Ishikawa (cell line): Measurements from ENCODE around the gene CERK.
A peak's percentile ranks its signal among the peaks of the same experiment; 100 is the strongest.

ENCODE experiments used
- CEBPB ChIP-seq: IDR thresholded peaks from 2 replicates; pipeline ENCODE4 v1.6.1; 2012
- CREB1 ChIP-seq: IDR thresholded peaks from 2 replicates; pipeline ENCODE4 v1.6.1; 2012; ENCODE audit warnings: low read depth
- EGR1 ChIP-seq: IDR thresholded peaks from 2 replicates; pipeline ENCODE4 v1.6.1; 2012
- EP300 ChIP-seq: IDR thresholded peaks from 2 replicates; pipeline ENCODE4 v1.6.1; 2012; ENCODE audit warnings: borderline replicate concordance
- FOXM1 ChIP-seq: IDR thresholded peaks from 2 replicates; pipeline ENCODE4 v1.6.1; 2012; ENCODE audit warnings: low read depth, borderline replicate concordance
- NFIC ChIP-seq: IDR thresholded peaks from 2 replicates; pipeline ENCODE4 v1.6.1; 2012
- RAD21 ChIP-seq: IDR thresholded peaks from 2 replicates; pipeline ENCODE4 v1.6.1; 2012; ENCODE audit warnings: low read depth
- TAF1 ChIP-seq: IDR thresholded peaks from 2 replicates; pipeline ENCODE4 v1.6.1; 2012; ENCODE audit warnings: low read depth, mild to moderate bottlenecking
- TCF12 ChIP-seq: IDR thresholded peaks from 2 replicates; pipeline ENCODE4 v1.6.1; 2012; ENCODE audit warnings: low read depth
- TEAD4 ChIP-seq: IDR thresholded peaks from 2 replicates; pipeline ENCODE4 v1.6.1; 2012
- YY1 ChIP-seq: IDR thresholded peaks from 2 replicates; pipeline ENCODE4 v1.6.1; 2012; ENCODE audit warnings: low read depth
- ZBTB7A ChIP-seq: IDR thresholded peaks from 2 replicates; pipeline ENCODE4 v1.6.1; 2012; ENCODE audit warnings: low read depth
- TF ChIP-seq, protein P1 (sequence below): IDR thresholded peaks from 2 replicates; pipeline ENCODE4 v1.6.1; 2012
- TF ChIP-seq, protein P2 (sequence below): IDR thresholded peaks from 2 replicates; pipeline ENCODE4 v1.6.1; 2012
- TF ChIP-seq, protein P3 (sequence below): IDR thresholded peaks from 2 replicates; pipeline ENCODE4 v1.6.1; 2012; ENCODE audit warnings: low read depth, mild to moderate bottlenecking

CERK gene

DNA sequence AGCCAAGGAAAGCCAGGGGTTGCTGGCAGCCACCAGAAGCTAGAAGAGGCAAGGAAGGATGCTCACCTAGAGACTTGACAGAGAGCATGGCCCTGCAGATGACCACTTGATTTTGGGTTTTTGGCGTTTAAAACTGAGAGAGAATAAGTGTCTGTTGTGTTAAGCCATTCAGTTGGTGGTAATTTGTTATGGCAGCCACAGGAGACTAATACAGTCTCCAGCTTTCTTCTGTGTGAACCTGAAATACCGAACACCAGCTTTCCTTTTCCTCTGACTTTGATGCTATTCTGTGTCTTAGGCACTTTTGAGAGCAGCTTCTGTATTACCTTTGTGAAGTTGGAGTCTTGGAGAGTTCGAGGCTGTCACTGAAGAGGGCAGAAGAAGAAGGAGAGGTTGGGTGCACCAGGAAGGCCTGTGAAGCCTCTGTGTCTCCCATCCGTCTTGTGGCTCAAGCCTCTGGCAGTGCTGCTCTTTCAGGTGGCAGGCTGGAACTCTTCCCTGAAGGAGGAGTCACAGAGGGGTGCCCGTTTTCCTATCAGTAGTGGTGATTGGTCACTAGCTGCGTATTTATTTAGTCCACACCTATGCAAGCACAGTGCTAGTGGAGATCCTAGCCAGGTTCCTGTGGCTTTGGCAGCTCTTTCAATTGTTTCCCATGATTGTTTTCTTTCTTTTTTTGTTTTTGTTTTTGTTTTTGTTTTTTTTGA is 26.9 kb upstream of the CERK start:
- TF ChIP-seq, protein P1, sequence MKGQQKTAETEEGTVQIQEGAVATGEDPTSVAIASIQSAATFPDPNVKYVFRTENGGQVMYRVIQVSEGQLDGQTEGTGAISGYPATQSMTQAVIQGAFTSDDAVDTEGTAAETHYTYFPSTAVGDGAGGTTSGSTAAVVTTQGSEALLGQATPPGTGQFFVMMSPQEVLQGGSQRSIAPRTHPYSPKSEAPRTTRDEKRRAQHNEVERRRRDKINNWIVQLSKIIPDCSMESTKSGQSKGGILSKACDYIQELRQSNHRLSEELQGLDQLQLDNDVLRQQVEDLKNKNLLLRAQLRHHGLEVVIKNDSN, result no peak
- TF ChIP-seq YY1, result no peak

DNA sequence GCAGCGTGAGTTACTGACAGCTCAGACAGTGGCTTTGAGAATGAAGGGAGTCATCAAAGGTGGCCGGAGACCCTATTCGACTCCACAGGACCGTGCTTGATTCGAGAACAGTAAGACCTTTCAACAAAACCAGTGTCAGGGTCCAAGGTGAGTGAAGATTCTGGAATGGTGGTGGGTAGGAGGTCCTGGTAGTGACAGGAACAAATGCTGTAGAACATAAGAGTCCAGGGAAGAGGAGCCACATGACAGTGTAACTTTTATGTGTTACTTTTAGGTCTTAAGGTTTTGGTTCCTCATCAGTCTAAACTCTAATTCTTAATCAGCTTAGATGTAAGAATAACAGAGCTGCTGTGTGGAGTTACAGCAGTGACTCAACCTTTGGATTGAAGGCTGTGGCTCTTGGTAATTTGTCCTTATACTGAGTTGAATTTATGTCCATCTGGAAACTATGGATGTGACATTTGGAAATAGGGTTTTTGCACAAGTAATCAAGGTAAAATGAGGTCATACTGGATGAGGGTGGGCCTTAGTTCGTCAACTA is 26.2 kb upstream of the CERK start:
- TF ChIP-seq, protein P2, sequence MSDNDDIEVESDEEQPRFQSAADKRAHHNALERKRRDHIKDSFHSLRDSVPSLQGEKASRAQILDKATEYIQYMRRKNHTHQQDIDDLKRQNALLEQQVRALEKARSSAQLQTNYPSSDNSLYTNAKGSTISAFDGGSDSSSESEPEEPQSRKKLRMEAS, result no peak
- TF ChIP-seq CEBPB, result no peak
- TF ChIP-seq, protein P3, sequence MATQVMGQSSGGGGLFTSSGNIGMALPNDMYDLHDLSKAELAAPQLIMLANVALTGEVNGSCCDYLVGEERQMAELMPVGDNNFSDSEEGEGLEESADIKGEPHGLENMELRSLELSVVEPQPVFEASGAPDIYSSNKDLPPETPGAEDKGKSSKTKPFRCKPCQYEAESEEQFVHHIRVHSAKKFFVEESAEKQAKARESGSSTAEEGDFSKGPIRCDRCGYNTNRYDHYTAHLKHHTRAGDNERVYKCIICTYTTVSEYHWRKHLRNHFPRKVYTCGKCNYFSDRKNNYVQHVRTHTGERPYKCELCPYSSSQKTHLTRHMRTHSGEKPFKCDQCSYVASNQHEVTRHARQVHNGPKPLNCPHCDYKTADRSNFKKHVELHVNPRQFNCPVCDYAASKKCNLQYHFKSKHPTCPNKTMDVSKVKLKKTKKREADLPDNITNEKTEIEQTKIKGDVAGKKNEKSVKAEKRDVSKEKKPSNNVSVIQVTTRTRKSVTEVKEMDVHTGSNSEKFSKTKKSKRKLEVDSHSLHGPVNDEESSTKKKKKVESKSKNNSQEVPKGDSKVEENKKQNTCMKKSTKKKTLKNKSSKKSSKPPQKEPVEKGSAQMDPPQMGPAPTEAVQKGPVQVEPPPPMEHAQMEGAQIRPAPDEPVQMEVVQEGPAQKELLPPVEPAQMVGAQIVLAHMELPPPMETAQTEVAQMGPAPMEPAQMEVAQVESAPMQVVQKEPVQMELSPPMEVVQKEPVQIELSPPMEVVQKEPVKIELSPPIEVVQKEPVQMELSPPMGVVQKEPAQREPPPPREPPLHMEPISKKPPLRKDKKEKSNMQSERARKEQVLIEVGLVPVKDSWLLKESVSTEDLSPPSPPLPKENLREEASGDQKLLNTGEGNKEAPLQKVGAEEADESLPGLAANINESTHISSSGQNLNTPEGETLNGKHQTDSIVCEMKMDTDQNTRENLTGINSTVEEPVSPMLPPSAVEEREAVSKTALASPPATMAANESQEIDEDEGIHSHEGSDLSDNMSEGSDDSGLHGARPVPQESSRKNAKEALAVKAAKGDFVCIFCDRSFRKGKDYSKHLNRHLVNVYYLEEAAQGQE, result no peak
- no peak for TF ChIP-seq FOXM1
- no peak for TF ChIP-seq CREB1
- no peak for TF ChIP-seq NFIC
- TF ChIP-seq YY1, result no peak
- TF ChIP-seq RAD21, result no peak
- TF ChIP-seq ZBTB7A, result no peak
- TF ChIP-seq EP300, result no peak

DNA sequence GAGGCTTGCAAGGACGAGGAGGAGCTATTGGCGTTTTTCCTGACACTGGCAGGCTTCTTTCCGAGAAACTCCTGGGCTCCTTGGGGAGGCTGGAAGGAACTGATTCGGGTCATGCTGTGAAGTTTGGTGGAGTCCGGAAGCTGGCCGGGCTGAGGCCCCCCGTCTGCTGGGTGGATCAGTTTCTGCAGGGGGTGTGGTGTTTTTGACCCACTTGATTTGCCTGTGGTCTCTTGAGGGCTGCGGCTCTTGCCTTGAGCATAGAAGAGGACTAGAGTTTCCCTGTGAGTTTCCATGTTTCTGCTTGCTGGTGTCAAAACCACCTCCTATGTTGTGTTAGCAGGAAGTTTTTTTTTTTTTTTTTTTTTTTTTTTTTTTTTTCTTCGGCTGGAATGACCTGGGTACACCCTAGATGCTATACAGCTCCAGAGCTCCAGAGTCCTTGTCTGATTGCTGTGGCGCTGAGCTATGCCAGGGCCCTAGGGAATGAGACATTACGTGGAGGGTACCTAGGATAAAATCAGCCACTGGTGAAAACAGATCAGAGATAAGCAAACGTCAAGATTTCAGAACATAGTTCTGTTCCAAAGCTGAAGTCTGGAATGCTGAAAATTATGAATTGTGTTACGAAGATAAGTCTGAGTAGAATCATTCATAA is 25.1 kb upstream of the CERK start:
- TF ChIP-seq ZBTB7A (no peak), NFIC (no peak), EP300 (no peak), TEAD4 (no peak), TAF1 (no peak)
- TF ChIP-seq, protein P2, result no peak

DNA sequence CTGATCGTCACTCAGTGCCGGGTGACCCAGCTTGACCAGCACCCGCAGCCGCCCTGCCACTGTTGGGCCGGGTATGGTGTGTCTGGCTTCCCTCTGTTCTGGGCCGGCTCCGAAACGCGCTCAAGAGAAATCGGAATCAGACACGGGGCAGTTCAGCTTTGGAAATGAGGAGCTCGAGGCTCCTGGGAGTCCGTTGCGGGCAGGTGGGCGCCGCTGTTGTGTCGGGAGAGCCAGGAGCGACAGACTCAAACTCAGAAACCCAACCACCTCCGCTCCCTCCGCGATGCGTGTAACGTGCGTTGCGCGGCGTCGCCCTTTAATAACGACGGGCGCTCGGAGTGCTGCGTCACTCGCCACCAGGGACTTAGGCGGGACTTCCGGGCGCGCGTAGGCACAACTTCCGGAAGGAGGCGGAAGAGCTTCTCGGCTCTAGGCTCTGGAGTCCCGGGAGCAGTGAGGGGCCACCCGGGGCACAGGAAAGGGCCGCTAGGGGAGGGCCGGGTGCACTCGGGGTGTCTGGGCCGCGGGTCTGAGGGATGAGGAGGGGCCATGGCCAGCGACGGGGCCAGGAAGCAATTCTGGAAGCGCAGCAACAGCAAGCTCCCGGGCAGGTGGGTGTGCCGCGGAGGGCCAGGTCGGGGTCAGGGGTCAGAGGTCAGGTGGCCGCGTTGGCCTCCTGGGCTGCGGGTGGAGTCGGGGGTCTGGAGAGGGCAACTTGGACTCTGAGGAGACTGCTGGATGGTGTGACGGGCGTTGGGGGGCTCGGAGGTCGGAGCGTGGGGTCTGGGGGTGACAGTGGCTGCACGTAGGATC is 24.4 kb upstream of the CERK start, which contains the start of gene TBC1D22A:
TBC1D22A (plus strand) TSS at position 413 of the 813 bp plus-strand sequence; CDS start at position 550, 137 bp downstream.
- TF ChIP-seq, protein P3, result no peak
- TF ChIP-seq YY1 (no peak; the same call in 1 of the 2 replicates), EP300 (peak; percentile 11; the same call in 1 of the 2 replicates), FOXM1 (no peak), EGR1 (0 out of 2 replicates have a peak, but pooled peaks have one; percentile 34), CREB1 (peak; percentile 99), NFIC (no peak), TEAD4 (no peak; the same call in 1 of the 2 replicates), TCF12 (no peak), TAF1 (peak; percentile 86), ZBTB7A (no peak), CEBPB (no peak), RAD21 (no peak)
- TF ChIP-seq, protein P2, result peak; percentile 92
- TF ChIP-seq, protein P1, result peak; percentile 25; the same call in 1 of the 2 replicates
